ENCODE results near the gene STMN3.
A peak's percentile ranks its signal among the peaks of the same experiment; 100 is the strongest.

The STMN3 gene

DNA sequence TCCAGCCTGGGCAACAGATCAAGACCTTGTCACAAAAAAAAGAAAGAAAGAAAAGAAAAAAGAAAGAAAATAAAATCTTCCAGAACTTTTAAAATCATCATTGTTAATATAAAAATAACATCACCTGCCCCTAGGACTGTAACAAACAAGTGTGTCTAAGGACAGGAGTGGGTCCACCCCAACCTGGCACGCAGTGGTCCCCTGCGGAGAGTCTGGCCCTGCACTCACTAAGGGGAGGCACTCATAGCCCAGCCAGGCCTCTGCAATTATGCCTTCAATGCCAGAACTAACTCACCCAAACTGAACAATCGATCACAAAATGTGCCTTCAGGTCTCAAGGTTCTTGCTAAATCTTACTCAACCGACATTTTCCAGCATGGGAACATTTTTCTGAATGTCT is 31.1 kb downstream of the STMN3 start:
- TF ChIP-seq, protein P1, sequence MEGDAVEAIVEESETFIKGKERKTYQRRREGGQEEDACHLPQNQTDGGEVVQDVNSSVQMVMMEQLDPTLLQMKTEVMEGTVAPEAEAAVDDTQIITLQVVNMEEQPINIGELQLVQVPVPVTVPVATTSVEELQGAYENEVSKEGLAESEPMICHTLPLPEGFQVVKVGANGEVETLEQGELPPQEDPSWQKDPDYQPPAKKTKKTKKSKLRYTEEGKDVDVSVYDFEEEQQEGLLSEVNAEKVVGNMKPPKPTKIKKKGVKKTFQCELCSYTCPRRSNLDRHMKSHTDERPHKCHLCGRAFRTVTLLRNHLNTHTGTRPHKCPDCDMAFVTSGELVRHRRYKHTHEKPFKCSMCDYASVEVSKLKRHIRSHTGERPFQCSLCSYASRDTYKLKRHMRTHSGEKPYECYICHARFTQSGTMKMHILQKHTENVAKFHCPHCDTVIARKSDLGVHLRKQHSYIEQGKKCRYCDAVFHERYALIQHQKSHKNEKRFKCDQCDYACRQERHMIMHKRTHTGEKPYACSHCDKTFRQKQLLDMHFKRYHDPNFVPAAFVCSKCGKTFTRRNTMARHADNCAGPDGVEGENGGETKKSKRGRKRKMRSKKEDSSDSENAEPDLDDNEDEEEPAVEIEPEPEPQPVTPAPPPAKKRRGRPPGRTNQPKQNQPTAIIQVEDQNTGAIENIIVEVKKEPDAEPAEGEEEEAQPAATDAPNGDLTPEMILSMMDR (IDR thresholded peaks at IDR 0.05; ENCODE audit: low read depth, low read length, missing control alignments) = no peak
- DNase-seq (ENCODE audit: low read depth) = no peak
- H3K4me3 ChIP-seq (ENCODE audit: low read depth, low read length) = no peak overlapping the region

DNA sequence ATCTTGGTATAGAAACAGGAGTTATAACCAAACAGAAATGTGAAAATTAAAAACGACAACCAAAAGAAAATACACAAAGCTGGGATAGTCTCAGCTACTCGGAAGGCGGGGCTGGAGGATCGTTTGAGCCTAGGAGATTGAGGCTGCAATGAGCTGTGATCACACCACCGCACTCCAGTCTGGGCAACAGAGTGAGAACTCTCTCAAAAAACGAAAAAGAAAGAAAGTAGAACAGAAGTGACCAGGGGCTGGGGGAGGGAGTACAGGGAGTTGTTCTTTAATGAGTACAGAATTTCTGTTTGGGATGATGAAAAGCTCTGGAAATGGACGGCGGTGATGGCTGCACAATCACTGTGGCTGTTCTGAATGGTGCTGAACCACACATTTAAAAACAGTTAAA is 32.2 kb downstream of the STMN3 start:
- no peak overlapping the region for H3K4me3 ChIP-seq (ENCODE audit: low read depth, low read length)
- TF ChIP-seq, protein P1 (IDR thresholded peaks at IDR 0.05; ENCODE audit: low read depth, low read length, missing control alignments) = no peak
- no peak for DNase-seq (ENCODE audit: low read depth)

DNA sequence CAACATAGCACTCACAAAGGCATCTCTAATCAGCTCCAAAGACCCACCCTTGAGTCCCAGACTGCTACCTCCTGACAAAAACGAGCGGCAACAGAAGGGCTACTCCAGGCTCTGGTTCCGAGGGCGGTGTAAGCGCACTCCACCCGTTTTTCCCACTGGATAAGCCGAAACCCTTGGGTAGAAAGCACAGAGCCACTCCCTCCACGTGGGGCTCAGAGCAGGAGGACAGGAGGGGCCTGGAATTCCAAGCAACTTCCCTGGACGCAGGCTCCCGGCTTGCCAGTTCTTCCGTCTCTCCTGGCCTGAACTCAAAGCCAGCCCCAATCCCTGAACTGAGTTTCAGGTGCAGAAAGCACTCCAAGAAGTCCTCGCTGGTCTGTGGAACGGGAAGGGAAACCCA is 33.7 kb downstream of the STMN3 start:
- TF ChIP-seq, protein P1 (IDR thresholded peaks at IDR 0.05; ENCODE audit: low read depth, low read length, missing control alignments) = no peak
- no peak for DNase-seq (ENCODE audit: low read depth)
- no peak overlapping the region for H3K4me3 ChIP-seq (ENCODE audit: low read depth, low read length)

DNA sequence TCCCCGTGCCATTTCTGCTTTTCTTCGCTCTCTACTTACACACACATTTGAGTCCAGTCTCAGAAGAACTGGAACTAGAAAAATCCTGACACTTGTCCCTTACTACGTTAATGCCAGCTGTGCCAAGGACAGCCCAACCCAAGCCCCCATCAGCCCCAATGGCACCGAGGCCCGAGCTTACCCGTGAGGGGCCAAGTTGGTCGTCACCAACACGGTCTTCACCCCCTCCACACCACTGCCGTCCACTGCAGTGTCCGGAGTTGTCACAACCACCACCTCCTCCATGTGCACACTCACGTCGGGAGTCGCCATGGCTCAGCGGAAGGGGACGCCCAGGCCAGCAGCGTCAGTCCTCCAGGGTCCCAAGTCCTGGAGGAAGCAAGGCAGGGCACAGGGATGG is 34.1 kb downstream of the STMN3 start:
- TF ChIP-seq, protein P1 (IDR thresholded peaks at IDR 0.05; ENCODE audit: low read depth, low read length, missing control alignments) = no peak
- DNase-seq (ENCODE audit: low read depth) = no peak
- no peak overlapping the region for H3K4me3 ChIP-seq (ENCODE audit: low read depth, low read length)

DNA sequence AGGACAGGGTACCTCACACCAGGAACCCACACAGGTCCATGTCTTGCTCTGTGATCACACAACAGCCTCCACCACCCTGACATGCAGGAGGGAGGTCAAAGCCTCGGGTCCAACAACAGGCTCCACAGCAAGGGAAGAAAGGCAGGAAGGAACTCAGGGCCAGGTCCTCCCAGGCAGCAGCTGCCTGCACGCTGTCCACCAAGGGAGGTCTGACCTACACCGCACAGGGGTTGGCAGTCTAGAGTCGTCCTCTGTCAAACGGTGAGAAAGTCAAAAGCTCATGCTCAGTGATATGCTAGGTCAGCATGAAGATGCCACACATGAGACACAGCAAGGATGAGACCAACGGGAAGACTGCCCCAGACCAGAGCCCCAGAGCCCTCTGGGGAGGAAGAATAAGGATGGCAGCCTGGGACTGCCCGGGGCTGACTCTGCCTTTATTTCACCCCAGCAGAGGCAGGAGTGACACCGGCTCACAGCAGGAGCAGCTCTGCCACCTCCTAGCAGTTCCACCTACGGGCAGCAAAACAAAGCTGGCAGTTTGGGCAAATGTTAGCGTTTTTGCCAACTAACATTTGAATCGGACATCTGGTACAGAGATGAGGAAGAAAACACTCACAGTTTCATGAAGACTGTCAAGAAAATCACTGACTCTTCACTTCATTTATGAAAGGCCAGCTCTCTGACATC is 34.8 kb downstream of the STMN3 start:
- TF ChIP-seq, protein P1 (IDR thresholded peaks at IDR 0.05; ENCODE audit: low read depth, low read length, missing control alignments) = peak; percentile 8
- no peak overlapping the region for H3K4me3 ChIP-seq (ENCODE audit: low read depth, low read length)
- DNase-seq (ENCODE audit: low read depth) = no peak

DNA sequence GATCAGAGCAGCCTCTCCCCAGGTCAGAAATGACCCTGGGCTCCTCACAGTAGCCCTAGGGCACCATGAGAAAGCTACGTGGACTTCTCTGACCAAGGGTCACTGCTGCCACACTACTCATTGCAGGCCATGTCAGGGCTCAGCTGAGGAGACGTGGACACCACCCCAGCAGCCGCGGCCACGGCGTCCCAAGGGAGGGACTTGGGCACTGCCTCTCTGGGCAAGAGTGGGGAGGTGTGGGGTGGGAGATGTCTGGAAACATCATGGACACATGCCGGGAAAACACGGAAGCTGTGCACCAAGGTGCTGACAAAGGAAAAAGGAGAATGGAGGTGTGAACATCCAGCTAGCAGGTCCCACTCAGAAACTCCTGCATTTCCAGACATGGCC is 35.4 kb downstream of the STMN3 start:
- no peak overlapping the region for H3K4me3 ChIP-seq (ENCODE audit: low read depth, low read length)
- TF ChIP-seq, protein P1 (IDR thresholded peaks at IDR 0.05; ENCODE audit: low read depth, low read length, missing control alignments) = no peak
- no peak for DNase-seq (ENCODE audit: low read depth)

Data from GM12864 (cell line).